ENCODE results near the gene TPBGL. TPM values are rescaled to one million over a fixed set of nuclear protein-coding genes. Genes with fewer than 3 reads are reported as not detected.

Gene TPBGL
- total RNA-seq, 1 experiment from 2014 or later: not detected

GRCh38 chr11:75277211-75277805, 36.7 kb downstream of the TPBGL start:
- no peaks in the 10 kb centered on the region for H3K9me3 ChIP-seq (ENCODE audit: insufficient read depth, low read depth)
- DNase-seq: no peak
- H3K79me2 ChIP-seq (ENCODE audit: low read depth): no peaks in the 10 kb centered on the region
- peaks cover 3% of the 10 kb centered on the region; the same call in 1 of the 2 replicates for H4K20me1 ChIP-seq (ENCODE audit: insufficient read depth)
- no peaks in the 10 kb centered on the region for H3K4me1 ChIP-seq (replicated peaks; ENCODE audit: insufficient read depth)
- no peaks in the 10 kb centered on the region for H3K27me3 ChIP-seq (ENCODE audit: insufficient read depth, low read depth)
- H3K4me2 ChIP-seq: no peak overlapping the region
- no peak overlapping the region for H3K27ac ChIP-seq
- no peaks in the 10 kb centered on the region for H3K36me3 ChIP-seq (ENCODE audit: low read depth)
- no peak for TF ChIP-seq CTCF (conservative IDR thresholded peaks at IDR 0.05)
- TF ChIP-seq EZH2 (IDR thresholded peaks at IDR 0.05; ENCODE audit: low read depth): no peak
- no peaks in the 10 kb centered on the region for H3K9me2 ChIP-seq (ENCODE audit: insufficient read depth)
- POLR2A ChIA-PET (ENCODE audit: unreplicated experiment): no interaction called here
- CTCF ChIA-PET: interaction anchor here (0.8 kb wide), 1 partner anchor 109 kb away, joined by 5 read pairs; no protein-coding TSS in a partner anchor
- H3K4me3 ChIP-seq: no peak overlapping the region
- no peaks in the 10 kb centered on the region; the same call in 1 of the 2 replicates for H3F3A ChIP-seq (ENCODE audit: insufficient read depth, low read depth)
- H2AFZ ChIP-seq: no peak overlapping the region
- BruUV-seq (replicated peaks): no TSS peak
- intact Hi-C loops (cut with micrococcal nuclease; ENCODE audit: unreplicated experiment): no loop called here

GRCh38 chr11:75277991-75278790, 37.6 kb downstream of the TPBGL start:
- no peak for DNase-seq
- H3K9me3 ChIP-seq (ENCODE audit: insufficient read depth, low read depth): no peaks in the 10 kb centered on the region
- BruUV-seq (replicated peaks): no TSS peak
- TF ChIP-seq EZH2 (IDR thresholded peaks at IDR 0.05; ENCODE audit: low read depth): no peak
- TF ChIP-seq CTCF (conservative IDR thresholded peaks at IDR 0.05): no peak
- ChIA-PET CTCF (no interaction called here), POLR2A (ENCODE audit: unreplicated experiment) (no interaction called here)
- intact Hi-C loops (cut with micrococcal nuclease; ENCODE audit: unreplicated experiment): no loop called here
- H3K27ac ChIP-seq: no peak overlapping the region
- H4K20me1 ChIP-seq (ENCODE audit: insufficient read depth): peaks cover 3% of the 10 kb centered on the region; the same call in 1 of the 2 replicates
- no peak overlapping the region for H3K4me3 ChIP-seq
- H3K9me2 ChIP-seq (ENCODE audit: insufficient read depth): no peaks in the 10 kb centered on the region
- H3K36me3 ChIP-seq (ENCODE audit: low read depth): no peaks in the 10 kb centered on the region
- H2AFZ ChIP-seq: no peak overlapping the region
- H3K79me2 ChIP-seq (ENCODE audit: low read depth): no peaks in the 10 kb centered on the region
- no peaks in the 10 kb centered on the region for H3K4me1 ChIP-seq (replicated peaks; ENCODE audit: insufficient read depth)
- no peaks in the 10 kb centered on the region for H3K27me3 ChIP-seq (ENCODE audit: insufficient read depth, low read depth)
- H3F3A ChIP-seq (ENCODE audit: insufficient read depth, low read depth): no peaks in the 10 kb centered on the region; the same call in 1 of the 2 replicates
- no peak overlapping the region for H3K4me2 ChIP-seq

DNA sequence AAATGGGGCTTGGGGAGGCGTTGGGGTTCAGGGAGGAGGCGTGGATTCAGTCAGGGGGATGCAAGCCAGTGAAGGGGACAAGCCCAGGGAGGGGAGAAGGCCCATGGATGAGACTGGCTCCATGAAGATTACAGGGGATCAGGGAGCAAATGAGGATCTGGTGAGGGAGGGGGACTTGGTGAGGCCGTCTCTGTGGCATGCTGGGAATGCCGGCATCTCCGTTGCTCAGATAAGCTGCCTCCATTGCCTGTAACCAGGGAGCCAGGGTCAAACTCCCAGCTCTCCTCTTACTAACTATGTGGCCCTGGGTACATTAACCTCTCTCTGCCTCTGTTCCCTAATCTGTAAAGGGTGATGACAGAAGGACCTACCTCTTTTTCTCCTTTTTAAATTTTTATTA, 38.7 kb downstream of the TPBGL start:
- BruUV-seq (replicated peaks): no TSS peak
- no peak overlapping the region for H3K4me3 ChIP-seq
- peaks cover 3% of the 10 kb centered on the region; the same call in 1 of the 2 replicates for H4K20me1 ChIP-seq (ENCODE audit: insufficient read depth)
- no peak for DNase-seq
- no peaks in the 10 kb centered on the region for H3K27me3 ChIP-seq (ENCODE audit: insufficient read depth, low read depth)
- H3K36me3 ChIP-seq (ENCODE audit: low read depth): no peaks in the 10 kb centered on the region
- no peaks in the 10 kb centered on the region for H3K9me3 ChIP-seq (ENCODE audit: insufficient read depth, low read depth)
- H3F3A ChIP-seq (ENCODE audit: insufficient read depth, low read depth): no peaks in the 10 kb centered on the region; the same call in 1 of the 2 replicates
- ChIA-PET CTCF (interaction anchor here (0.5 to 2.0 kb wide), 4 partner anchors 48 to 140 kb away, joined by 3 to 11 read pairs (median 3); no protein-coding TSS in a partner anchor), POLR2A (ENCODE audit: unreplicated experiment) (no interaction called here)
- H3K27ac ChIP-seq: no peak overlapping the region
- H2AFZ ChIP-seq: no peak overlapping the region
- H3K79me2 ChIP-seq (ENCODE audit: low read depth): no peaks in the 10 kb centered on the region
- TF ChIP-seq EZH2 (IDR thresholded peaks at IDR 0.05; ENCODE audit: low read depth) (no peak), CTCF (conservative IDR thresholded peaks at IDR 0.05) (no peak)
- intact Hi-C loops (cut with micrococcal nuclease; ENCODE audit: unreplicated experiment): no loop called here
- H3K4me2 ChIP-seq: no peak overlapping the region
- no peaks in the 10 kb centered on the region for H3K4me1 ChIP-seq (replicated peaks; ENCODE audit: insufficient read depth)
- no peaks in the 10 kb centered on the region for H3K9me2 ChIP-seq (ENCODE audit: insufficient read depth)

Measured in PC-9 (cell line).